Adrenal gland (tissue), 12 donors: ENCODE results near the gene SYPL2. TPM values are rescaled to one million over a fixed set of nuclear protein-coding genes. Genes with fewer than 3 reads are reported as not detected.

ENCODE experiments used
- DNase-seq, 7 donors: peaks; one replicate each; pipeline ENCODE4 v3.0.0-alpha.2; 2019 to 2020
- H3K27ac ChIP-seq, 5 donors: fragments of 200-600 bp; sonication (generic) in 4 of 5; 1 replicate in 3 of 5; 2 replicates in 2 of 5; pipeline versions ENCODE4 v1.5.1 to v1.8.0; 2016 to 2020; ENCODE audit warnings: mild to moderate bottlenecking in 1 of 5
- H3K27me3 ChIP-seq: fragments of 200-600 bp; 2 replicates; pipeline ENCODE4 v1.8.0; 2021
- H3K36me3 ChIP-seq, 2 donors: fragments of 200-600 bp; replicated peaks in 1 of 2; 1 replicate in 1 of 2; 2 replicates in 1 of 2; pipeline versions ENCODE4 v1.5.1 to v1.8.0; 2018 to 2022
- H3K4me1 ChIP-seq, 2 donors: fragments of 200-600 bp; replicated peaks in 1 of 2; 1 replicate in 1 of 2; 2 replicates in 1 of 2; pipeline versions ENCODE4 v1.5.1 to v1.8.0; 2018 to 2021
- H3K4me3 ChIP-seq, 4 donors: fragments of 200-600 bp; sonication (generic) in 3 of 4; one replicate each; pipeline ENCODE4 v1.5.1; 2016 to 2018
- H3K9me3 ChIP-seq, 3 donors: fragments of 200-600 bp; sonication (generic) in 1 of 3; replicated peaks in 1 of 3; 1 replicate in 2 of 3; 2 replicates in 1 of 3; pipeline versions ENCODE4 v1.5.1 to v1.8.0; 2016 to 2021
- POLR2A ChIP-seq, 2 donors: fragments of 450-650 bp; IDR thresholded peaks; one replicate each; pipeline ENCODE4 v1.6.1; 2017; ENCODE audit warnings: antibody characterized with exemption in 2 of 2, mild to moderate bottlenecking in 2 of 2, moderate library complexity in 1 of 2
- WGBS, 4 donors: extraction: QIAGEN DNeasy Blood & Tissue Kit in 2 of 4; methylation state at CpG; one replicate each; pipeline versions ENCODE4 v1.1.5 to v1.1.7; 2013 to 2017; 5-methylcytosine and 5-hydroxymethylcytosine counted together
- intact Hi-C, 2 donors: fragments of 100-400 bp; cut with DNase I; formaldehyde crosslinking; loops; one replicate each; pipeline versions ENCODE4 v1.14.1 to v1.15.0; 2022 to 2023
- polyA plus RNA-seq, 3 donors: library from polyadenylated mRNA; stranded (reverse); fragments of 200-250 nt in 2 of 3; fragments of 350-450 nt in 1 of 3; fragmentation: Illumina TruSeq in 1 of 3; extraction: RNeasy Lipid Tissue Mini Kit (QIAGEN cat#74804) in 1 of 3; gene quantifications; one replicate each; pipeline ENCODE4 v1.2.3, GENCODE V29; 2013 to 2014
- total RNA-seq, 9 donors: library from RNA; depleted of rRNA in 4 of 9; stranded (reverse); fragments of >200 nt in 4 of 9; fragments of 120-200 nt in 1 of 9; fragmentation: NEBNext Ultra II Directional in 1 of 9; extraction: Animal tissue kit (Norgen Biotek cat#: 25700) in 1 of 9; gene quantifications; one replicate each; pipeline versions ENCODE4 v1.1.0 to v1.2.4, GENCODE V29; 2013 to 2023
- TF ChIP-seq, protein P1 (sequence below), 6 experiments: fragments of 450-650 bp in 4 of 6; fragments of 200-600 bp in 2 of 6; sonication (generic) in 1 of 6; IDR thresholded peaks; 1 replicate in 5 of 6; 2 replicates in 1 of 6; pipeline versions ENCODE4 v1.5.1 to v1.8.0; 2016 to 2021; ENCODE audit warnings: antibody characterized with exemption in 6 of 6, mild to moderate bottlenecking in 2 of 6, moderate library complexity in 1 of 6
- donor health status: healthy with polysubstance abuse.
- donor health status: Bipolar disorder and iron deficiency.
- donor health status: DM: yes; HTN: yes; CAD: no.
- donor health status: DM: no; HTN: no; CAD: no.
- donor health status: DM: no; HTN: no; CAD: no.
- donor health status: DM: yes; HTN: yes; CAD: no.

The SYPL2 gene
- total and polyA plus RNA-seq, 12 donors = 5.8 to 23.6 (median 11.6) TPM

DNA sequence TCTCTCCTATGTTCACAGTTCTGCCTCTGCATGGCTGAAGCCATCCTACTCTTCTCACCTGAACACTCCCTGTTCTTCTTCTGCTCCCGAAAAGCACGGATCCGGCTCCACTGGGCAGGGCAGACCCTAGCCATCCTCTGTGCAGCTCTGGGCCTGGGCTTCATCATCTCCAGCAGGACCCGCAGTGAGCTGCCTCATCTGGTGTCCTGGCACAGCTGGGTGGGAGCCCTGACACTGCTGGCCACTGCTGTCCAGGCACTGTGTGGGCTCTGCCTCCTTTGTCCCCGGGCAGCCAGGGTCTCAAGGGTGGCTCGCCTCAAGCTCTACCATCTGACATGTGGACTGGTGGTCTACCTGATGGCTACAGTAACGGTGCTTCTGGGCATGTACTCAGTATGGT, 29.4 kb downstream of the SYPL2 start:
- no peak overlapping the region for H3K27ac ChIP-seq
- peaks cover 30 to 49% of the 10 kb centered on the region in 2 donors for H3K4me1 ChIP-seq
- no peaks in the 10 kb centered on the region for H3K9me3 ChIP-seq
- no peak overlapping the region for H3K4me3 ChIP-seq
- intact Hi-C loops = loop anchor here in 1 of 2 donors (2.0 kb wide), 1 partner anchor 33 kb away; no protein-coding TSS in a partner anchor
- TF ChIP-seq POLR2A (IDR thresholded peaks at IDR 0.05) = no peak
- TF ChIP-seq, protein P1, sequence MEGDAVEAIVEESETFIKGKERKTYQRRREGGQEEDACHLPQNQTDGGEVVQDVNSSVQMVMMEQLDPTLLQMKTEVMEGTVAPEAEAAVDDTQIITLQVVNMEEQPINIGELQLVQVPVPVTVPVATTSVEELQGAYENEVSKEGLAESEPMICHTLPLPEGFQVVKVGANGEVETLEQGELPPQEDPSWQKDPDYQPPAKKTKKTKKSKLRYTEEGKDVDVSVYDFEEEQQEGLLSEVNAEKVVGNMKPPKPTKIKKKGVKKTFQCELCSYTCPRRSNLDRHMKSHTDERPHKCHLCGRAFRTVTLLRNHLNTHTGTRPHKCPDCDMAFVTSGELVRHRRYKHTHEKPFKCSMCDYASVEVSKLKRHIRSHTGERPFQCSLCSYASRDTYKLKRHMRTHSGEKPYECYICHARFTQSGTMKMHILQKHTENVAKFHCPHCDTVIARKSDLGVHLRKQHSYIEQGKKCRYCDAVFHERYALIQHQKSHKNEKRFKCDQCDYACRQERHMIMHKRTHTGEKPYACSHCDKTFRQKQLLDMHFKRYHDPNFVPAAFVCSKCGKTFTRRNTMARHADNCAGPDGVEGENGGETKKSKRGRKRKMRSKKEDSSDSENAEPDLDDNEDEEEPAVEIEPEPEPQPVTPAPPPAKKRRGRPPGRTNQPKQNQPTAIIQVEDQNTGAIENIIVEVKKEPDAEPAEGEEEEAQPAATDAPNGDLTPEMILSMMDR (IDR thresholded peaks at IDR 0.05) = no peak
- no peak for DNase-seq
- WGBS, 4 donors = 92 to 97% (median 93%) methylated on average over 3 to 7 of the region's 7 CpGs
- H3K36me3 ChIP-seq = peaks cover 0 to 26% of the 10 kb centered on the region in 2 donors
- no peaks in the 10 kb centered on the region for H3K27me3 ChIP-seq

DNA sequence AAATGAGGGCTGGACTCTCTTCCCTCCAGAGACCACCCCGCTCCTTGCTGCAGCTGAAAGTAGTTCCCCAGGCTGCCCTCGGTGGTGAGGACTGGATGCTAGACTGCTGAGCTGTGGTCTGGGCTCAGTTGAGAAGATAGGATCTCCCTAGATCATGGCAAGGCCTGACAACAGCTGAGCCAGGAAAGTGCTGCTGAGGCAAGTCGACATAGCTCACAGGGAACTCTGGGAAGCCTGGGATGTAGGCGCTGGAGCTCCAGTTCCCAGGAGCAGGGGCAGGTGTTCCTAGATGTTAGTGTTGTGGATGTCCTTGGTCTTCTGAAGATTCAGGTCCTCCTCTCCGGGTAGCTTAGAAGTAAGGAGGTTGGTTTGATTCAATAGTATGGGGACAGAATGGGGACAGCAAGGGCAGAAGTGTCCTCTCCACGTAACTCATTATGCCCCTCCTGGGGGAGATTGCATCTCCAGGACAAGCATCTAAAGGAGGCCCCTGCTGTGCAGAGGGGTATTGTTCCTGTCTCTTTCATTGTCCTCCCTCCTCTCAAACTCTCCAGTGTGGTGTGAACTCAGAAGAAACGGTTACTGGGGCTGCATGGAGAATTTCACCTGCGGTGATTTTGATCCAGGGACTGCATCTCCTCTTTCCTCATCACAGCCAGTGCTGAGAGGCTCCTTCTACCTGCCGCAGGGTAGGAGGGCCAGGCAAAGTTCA, 31.3 kb downstream of the SYPL2 start:
- Histone ChIP-seq H3K27me3 (no peaks in the 10 kb centered on the region), H3K4me1 (peaks cover 23 to 41% of the 10 kb centered on the region in 2 donors), H3K36me3 (peaks cover 0 to 26% of the 10 kb centered on the region in 2 donors), H3K9me3 (no peaks in the 10 kb centered on the region), H3K27ac (no peak overlapping the region), H3K4me3 (no peak overlapping the region)
- DNase-seq = no peak
- intact Hi-C loops = loop anchor here in 1 of 2 donors (2.0 kb wide), 1 partner anchor 31 kb away; no protein-coding TSS in a partner anchor
- WGBS, 4 donors = 55 to 68% (median 63%) methylated on average over 8 to 9 of the region's 9 CpGs
- no peak for TF ChIP-seq POLR2A (IDR thresholded peaks at IDR 0.05)
- TF ChIP-seq, protein P1 (IDR thresholded peaks at IDR 0.05) = no peak

DNA sequence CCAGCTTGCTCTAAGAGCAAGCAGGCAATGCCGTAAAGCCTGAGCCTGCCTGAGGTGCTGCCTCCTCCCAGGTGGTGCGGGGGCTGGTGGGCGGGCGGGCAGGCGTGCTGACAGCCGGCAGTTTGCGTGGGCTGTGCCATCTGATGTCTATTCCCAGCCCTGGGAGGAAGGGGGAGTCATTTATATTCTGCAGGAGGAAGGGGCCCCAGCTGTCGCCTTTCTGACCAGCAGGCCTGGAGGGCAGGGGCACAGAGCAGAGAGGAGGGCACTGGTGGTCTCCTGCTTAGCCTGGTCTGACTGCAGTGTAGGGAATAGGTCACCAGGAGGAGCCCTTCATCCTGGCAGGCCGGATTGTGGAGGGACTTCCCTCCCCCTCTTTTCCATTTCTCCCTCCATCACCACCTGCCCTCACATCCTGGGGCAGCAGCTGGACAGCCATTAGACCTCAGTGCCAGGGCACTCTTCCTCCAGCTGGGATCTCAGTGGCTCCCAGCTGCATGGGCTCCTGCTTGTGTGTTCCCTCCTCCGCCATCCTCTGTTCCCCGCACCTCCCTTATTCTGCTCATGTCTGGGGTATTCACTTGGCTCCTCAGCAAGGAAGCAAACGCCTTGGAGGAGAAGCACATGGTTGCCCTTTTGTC, 31.9 kb downstream of the SYPL2 start:
- peak overlapping the region in 1 of 5 donors; percentile 65 for H3K27ac ChIP-seq

DNA sequence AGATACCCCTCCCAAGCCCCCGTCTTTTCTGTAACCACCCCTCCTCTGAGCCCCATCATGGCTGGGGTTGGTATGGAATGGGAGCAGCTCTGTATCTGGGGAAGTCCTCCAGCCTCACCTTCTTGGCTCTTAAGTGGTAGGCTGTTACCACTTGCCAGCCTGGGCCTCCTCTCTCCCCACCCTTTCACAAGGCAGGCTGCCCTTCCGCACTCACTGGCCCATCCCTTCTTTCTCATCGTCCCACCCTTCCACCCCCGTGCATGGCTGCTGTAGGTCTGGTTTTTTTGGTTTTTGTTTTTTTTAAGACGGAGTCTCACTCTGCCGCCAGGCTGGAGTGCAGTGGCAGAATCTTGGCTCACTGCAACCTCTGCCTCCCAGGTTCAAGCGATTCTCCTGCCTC, 32.7 kb downstream of the SYPL2 start:
- no peak for DNase-seq
- no peak overlapping the region for H3K4me3 ChIP-seq
- H3K9me3 ChIP-seq = no peaks in the 10 kb centered on the region
- intact Hi-C loops = no loop called here
- no peaks in the 10 kb centered on the region for H3K27me3 ChIP-seq
- no peak for TF ChIP-seq POLR2A (IDR thresholded peaks at IDR 0.05)
- TF ChIP-seq, protein P1 (IDR thresholded peaks at IDR 0.05) = no peak
- peaks cover 23 to 35% of the 10 kb centered on the region in 2 donors for H3K4me1 ChIP-seq
- 73 to 83% (median 78%) methylated on average over 7 of the region's 7 CpGs for WGBS, 4 donors
- H3K36me3 ChIP-seq = peaks cover 0 to 26% of the 10 kb centered on the region in 2 donors
- peak overlapping the region in 3 of 5 donors; percentile 36 to 74 (median 65) for H3K27ac ChIP-seq

More for the DNA sequence above, 31.9 kb downstream of the SYPL2 start:
- peak in 5 of 7 donors; percentile 33 to 76 (median 45) for DNase-seq
- no peak for TF ChIP-seq POLR2A (IDR thresholded peaks at IDR 0.05)
- TF ChIP-seq, protein P1 (IDR thresholded peaks at IDR 0.05) = peak; percentile 18 to 65 (median 54)
- Histone ChIP-seq H3K4me1 (peaks cover 23 to 40% of the 10 kb centered on the region in 2 donors), H3K36me3 (peaks cover 0 to 26% of the 10 kb centered on the region in 2 donors), H3K27me3 (no peaks in the 10 kb centered on the region), H3K4me3 (no peak overlapping the region), H3K9me3 (no peaks in the 10 kb centered on the region)
- 67 to 82% (median 71%) methylated on average over 5 to 12 of the region's 12 CpGs for WGBS, 4 donors
- intact Hi-C loops = no loop called here
